ENCODE results near the gene CLCNKA. TPM values are rescaled to one million over a fixed set of nuclear protein-coding genes. Genes with fewer than 3 reads are reported as not detected.

Gene CLCNKA
- total RNA-seq, 1 experiment from 2014 or later = 0.10 TPM

GRCh38 chr1:16020325-16020724 is 1.5 kb upstream of the CLCNKA start:
- Histone ChIP-seq H3K4me2 (ENCODE audit: low read length) (no peak overlapping the region), H3K79me2 (ENCODE audit: insufficient read depth, low read length) (no peaks in the 10 kb centered on the region), H3K27ac (ENCODE audit: low read depth, low read length) (no peak overlapping the region), H3K4me3 (replicated peaks in 1 of 2; ENCODE audit: low read depth in 1 of 2, low read length in 2 of 2) (no peak overlapping the region), H3K9ac (ENCODE audit: low read length) (no peak overlapping the region), H3K36me3 (ENCODE audit: control insufficient read depth in 1 of 2, insufficient read depth in 2 of 2, low read length in 2 of 2) (no peaks in the 10 kb centered on the region), H4K20me1 (ENCODE audit: insufficient read depth) (no peaks in the 10 kb centered on the region), H3K4me1 (ENCODE audit: control insufficient read depth in 1 of 2, insufficient read depth in 2 of 2, low read length in 2 of 2) (peaks cover 0 to 8% of the 10 kb centered on the region in 2 experiments; a peak in 2 of 4 replicates), H3K27me3 (ENCODE audit: insufficient read depth, low read length) (no peaks in the 10 kb centered on the region), H3K9me3 (ENCODE audit: control insufficient read depth in 1 of 2, insufficient read depth in 1 of 2, low read depth in 1 of 2, low read length in 2 of 2) (no peaks in the 10 kb centered on the region), H2AFZ (ENCODE audit: low read depth, low read length, poor library complexity, severe bottlenecking) (no peak overlapping the region), H3K9me2 (ENCODE audit: insufficient read depth) (no peaks in the 10 kb centered on the region)
- POLR2A ChIA-PET = no interaction called here
- intact Hi-C loops (cut with micrococcal nuclease) = no loop called here
- BruUV-seq (replicated peaks) = no TSS peak
- RAD21 ChIA-PET (ENCODE audit: low non-redundant PET in 1 of 2, low total read pairs in 2 of 2, uncharacterized antibody in 2 of 2, unreplicated experiment in 2 of 2) = no interaction called here
- DNase-seq (ENCODE audit: low read depth, low spot score) (no peak), ATAC-seq (no peak)
- no peak for TF ChIP-seq ZNF274 (IDR thresholded peaks at IDR 0.05; ENCODE audit: low read depth, low read length)
- TF ChIP-seq ZFX (IDR thresholded peaks at IDR 0.05) = no peak
- no peak for TF ChIP-seq ZBTB33 (IDR thresholded peaks at IDR 0.05; ENCODE audit: extremely low read depth, insufficient replicate concordance, low read length)
- no peak for TF ChIP-seq EGR1 (IDR thresholded peaks at IDR 0.05; ENCODE audit: low read depth)
- no peak for TF ChIP-seq POLR2AphosphoS5 (IDR thresholded peaks at IDR 0.05; ENCODE audit: low read depth, low read length)
- TF ChIP-seq RAD21 (IDR thresholded peaks at IDR 0.05; ENCODE audit: low read depth) = no peak
- TF ChIP-seq CEBPB (IDR thresholded peaks at IDR 0.05; ENCODE audit: low read depth) = no peak
- no peak for TF ChIP-seq MAX (IDR thresholded peaks at IDR 0.05)
- TF ChIP-seq ELF1 (IDR thresholded peaks at IDR 0.05; ENCODE audit: borderline replicate concordance, low read depth) = no peak
- no peak for TF ChIP-seq ATF3 (IDR thresholded peaks at IDR 0.05)
- no peak for TF ChIP-seq TCF7L2 (IDR thresholded peaks at IDR 0.05; ENCODE audit: borderline replicate concordance, extremely low read depth, insufficient read depth, insufficient read length)
- TF ChIP-seq YY1 (IDR thresholded peaks at IDR 0.05; ENCODE audit: extremely low read depth, insufficient replicate concordance, low read depth, low read length) = no peak
- no peak for TF ChIP-seq POLR2A (IDR thresholded peaks at IDR 0.05; ENCODE audit: borderline replicate concordance, extremely low read depth, insufficient read depth, insufficient read length)
- TF ChIP-seq SRF (IDR thresholded peaks at IDR 0.05; ENCODE audit: low read depth) = no peak
- TF ChIP-seq CTCF (IDR thresholded peaks at IDR 0.05 in 2 of 3, conservative IDR thresholded peaks at IDR 0.05 in 1 of 3; ENCODE audit: borderline replicate concordance in 1 of 3, insufficient read depth in 1 of 3, low read depth in 2 of 3, low read length in 2 of 3) = no peak
- TF ChIP-seq EZH2phosphoT487 (IDR thresholded peaks at IDR 0.05; ENCODE audit: borderline replicate concordance) = no peak
- no peak for TF ChIP-seq REST (IDR thresholded peaks at IDR 0.05; ENCODE audit: low read depth)
- TF ChIP-seq FOSL1 (IDR thresholded peaks at IDR 0.05; ENCODE audit: low read depth) = no peak
- no peak for TF ChIP-seq SIN3A (IDR thresholded peaks at IDR 0.05; ENCODE audit: low read depth)
- TF ChIP-seq SP1 (IDR thresholded peaks at IDR 0.05; ENCODE audit: low read depth) = no peak
- CTCF ChIA-PET = interaction anchor here (0.6 kb wide), 1 partner anchor 36 kb away, joined by 5 read pairs; no protein-coding TSS in a partner anchor
